Measurements from ENCODE around the gene HOXA1.

The HOXA1 gene

DNA sequence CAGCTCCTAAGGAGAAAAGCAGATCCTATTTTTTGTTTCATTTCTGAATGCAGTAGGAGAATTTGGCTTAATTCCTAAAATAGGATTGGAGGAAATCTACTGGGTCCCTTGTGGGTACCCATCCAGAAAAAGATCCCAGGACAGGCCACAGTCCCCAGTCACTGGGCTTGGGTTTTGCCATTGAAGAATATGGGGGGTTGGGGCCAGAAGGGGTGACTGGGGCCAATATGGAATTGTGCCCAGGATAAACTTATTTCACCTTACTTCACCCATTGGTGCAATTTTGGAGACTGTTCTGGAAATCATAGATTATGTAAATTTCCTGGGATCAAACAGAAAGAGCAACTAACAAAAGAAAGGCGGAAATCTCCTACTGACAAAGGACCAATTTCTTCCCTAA lies 42.7 kb upstream of the HOXA1 start:
- intact Hi-C loops (cut with micrococcal nuclease): no loop called here
- Mint-ChIP-seq H3K27me3 (peaks cover 48% of the 10 kb centered on the region), H3K36me3 (ENCODE audit: low read depth) (no peaks in the 10 kb centered on the region), H3K27ac (no peak overlapping the region), H3K4me1 (ENCODE audit: low read depth) (peaks cover 28% of the 10 kb centered on the region), H3K9me3 (no peaks in the 10 kb centered on the region), H3K4me3 (no peak overlapping the region)

DNA sequence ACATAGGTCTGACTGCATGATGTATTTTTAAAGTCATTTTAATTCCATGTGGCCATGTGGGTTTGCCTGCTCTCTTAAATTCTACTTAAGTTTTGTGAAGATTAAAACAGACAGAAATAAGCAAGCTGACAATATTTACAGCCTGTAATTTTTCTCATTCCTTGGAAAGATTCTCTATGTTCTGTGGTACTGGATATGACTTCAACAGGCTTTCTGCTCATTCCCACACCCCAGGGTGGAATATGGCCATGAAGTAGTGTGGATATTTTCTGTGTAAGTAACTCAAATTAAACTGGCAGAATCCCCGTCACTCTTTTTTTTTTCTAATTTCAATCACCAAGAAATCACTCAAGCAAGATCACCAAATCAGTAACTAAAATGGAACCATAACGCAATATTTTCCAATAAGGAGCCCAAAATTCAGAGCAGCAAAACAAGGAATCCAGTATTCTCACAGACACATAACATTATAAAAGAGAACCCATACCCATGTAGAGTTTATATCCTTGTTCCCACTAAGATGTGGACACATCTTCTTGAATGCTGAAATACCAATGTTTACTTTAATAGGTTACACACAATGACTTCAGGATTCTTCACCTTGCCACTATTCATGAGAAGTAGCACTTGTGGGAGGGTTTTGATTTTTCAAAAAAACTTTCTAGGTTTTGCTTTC lies 42.0 kb upstream of the HOXA1 start:
- no peaks in the 10 kb centered on the region for H3K36me3 Mint-ChIP-seq (ENCODE audit: low read depth)
- H3K27ac Mint-ChIP-seq: no peak overlapping the region
- H3K27me3 Mint-ChIP-seq: peaks cover 47% of the 10 kb centered on the region
- intact Hi-C loops (cut with micrococcal nuclease): no loop called here
- no peak overlapping the region for H3K4me3 Mint-ChIP-seq
- H3K4me1 Mint-ChIP-seq (ENCODE audit: low read depth): peaks cover 28% of the 10 kb centered on the region
- no peaks in the 10 kb centered on the region for H3K9me3 Mint-ChIP-seq

DNA sequence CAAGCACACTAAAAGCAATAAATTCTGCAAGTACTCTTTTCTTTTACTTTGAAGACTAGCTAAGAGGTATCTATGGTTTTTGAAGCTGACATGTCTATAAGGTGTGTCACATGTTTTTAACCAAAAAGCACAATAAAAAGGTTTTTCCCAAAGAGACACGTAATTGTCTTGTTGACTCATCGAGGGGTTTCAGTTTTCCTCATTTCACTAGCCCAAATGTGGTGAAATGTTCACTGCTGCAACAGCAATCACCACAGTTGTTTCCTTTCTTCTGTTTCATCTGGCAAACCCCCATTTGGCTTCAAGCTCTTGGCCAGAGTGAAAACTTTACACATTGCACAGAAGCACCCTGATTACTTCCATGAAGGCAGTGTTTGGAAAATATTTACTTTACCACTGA lies 38.6 kb upstream of the HOXA1 start:
- peaks cover 28% of the 10 kb centered on the region for H3K4me1 Mint-ChIP-seq (ENCODE audit: low read depth)
- no peak overlapping the region for H3K4me3 Mint-ChIP-seq
- intact Hi-C loops (cut with micrococcal nuclease): no loop called here
- no peaks in the 10 kb centered on the region for H3K9me3 Mint-ChIP-seq
- no peak overlapping the region for H3K27ac Mint-ChIP-seq
- peaks cover 35% of the 10 kb centered on the region for H3K27me3 Mint-ChIP-seq
- no peaks in the 10 kb centered on the region for H3K36me3 Mint-ChIP-seq (ENCODE audit: low read depth)

DNA sequence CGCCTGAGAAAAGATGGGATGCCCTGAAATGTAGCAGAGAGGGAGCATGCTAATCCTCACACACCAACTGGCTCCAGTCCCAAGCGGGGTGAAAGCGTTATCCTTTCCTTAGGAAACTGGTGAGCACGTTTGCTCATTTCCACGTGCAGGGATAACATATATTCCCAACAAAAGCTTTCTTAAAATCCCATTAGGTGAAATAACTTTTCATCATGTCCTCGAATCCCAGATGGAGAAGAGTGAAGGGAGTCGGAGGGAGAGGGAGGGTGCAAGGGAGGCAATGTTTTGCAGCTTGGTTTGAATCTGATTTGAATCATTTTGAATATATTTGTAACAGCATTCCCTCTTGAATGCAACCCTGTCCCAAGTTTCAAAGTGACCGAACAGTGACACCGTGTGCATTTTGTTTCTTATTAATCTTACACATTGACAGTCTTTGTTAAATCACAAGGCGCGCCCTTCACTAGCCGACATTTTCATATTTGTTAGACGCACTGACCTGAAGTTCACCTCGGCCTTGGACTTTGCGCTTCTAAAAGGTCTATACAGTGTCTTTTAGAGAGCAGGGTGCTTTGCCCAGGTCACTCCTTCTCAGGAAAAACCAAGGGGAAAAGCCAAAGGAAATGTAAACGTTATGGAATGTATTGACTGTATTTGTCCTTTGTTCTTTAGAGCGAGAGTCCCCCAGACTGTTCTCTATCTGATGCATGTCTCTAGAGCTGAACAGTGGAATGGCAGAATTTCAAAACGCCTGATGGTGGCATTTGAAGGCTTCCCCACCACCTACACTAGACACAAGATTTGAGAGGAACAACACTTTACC lies 37.8 kb upstream of the HOXA1 start:
- Mint-ChIP-seq H3K27me3 (peaks cover 43% of the 10 kb centered on the region), H3K36me3 (ENCODE audit: low read depth) (no peaks in the 10 kb centered on the region)

DNA sequence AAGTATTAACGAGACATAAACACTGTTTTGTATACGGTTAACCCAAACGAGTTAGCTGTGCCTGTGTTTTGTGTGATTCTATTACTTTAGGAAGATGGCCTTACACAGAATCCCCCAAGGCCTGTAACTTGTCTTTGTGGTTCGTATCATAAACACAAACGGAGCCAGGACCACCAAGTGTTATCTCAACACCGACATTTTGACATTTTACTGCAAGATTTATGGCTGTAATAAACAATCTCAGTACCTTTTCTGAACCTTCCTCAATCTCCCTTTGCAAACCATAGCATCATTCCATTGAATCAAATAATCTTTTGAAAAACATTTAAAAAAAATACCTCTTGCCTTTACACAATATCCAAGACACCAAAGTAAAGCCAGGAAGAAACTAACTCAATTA lies 37.2 kb upstream of the HOXA1 start:
- Mint-ChIP-seq H3K9me3 (no peaks in the 10 kb centered on the region), H3K27ac (no peak overlapping the region), H3K36me3 (ENCODE audit: low read depth) (no peaks in the 10 kb centered on the region), H3K27me3 (peaks cover 45% of the 10 kb centered on the region), H3K4me1 (ENCODE audit: low read depth) (peaks cover 28% of the 10 kb centered on the region), H3K4me3 (no peak overlapping the region)
- intact Hi-C loops (cut with micrococcal nuclease): no loop called here

More for the DNA sequence above, 37.8 kb upstream of the HOXA1 start:
- intact Hi-C loops (cut with micrococcal nuclease): no loop called here
- no peaks in the 10 kb centered on the region for H3K9me3 Mint-ChIP-seq
- no peak overlapping the region for H3K27ac Mint-ChIP-seq
- H3K4me1 Mint-ChIP-seq (ENCODE audit: low read depth): peaks cover 28% of the 10 kb centered on the region
- no peak overlapping the region for H3K4me3 Mint-ChIP-seq

DNA sequence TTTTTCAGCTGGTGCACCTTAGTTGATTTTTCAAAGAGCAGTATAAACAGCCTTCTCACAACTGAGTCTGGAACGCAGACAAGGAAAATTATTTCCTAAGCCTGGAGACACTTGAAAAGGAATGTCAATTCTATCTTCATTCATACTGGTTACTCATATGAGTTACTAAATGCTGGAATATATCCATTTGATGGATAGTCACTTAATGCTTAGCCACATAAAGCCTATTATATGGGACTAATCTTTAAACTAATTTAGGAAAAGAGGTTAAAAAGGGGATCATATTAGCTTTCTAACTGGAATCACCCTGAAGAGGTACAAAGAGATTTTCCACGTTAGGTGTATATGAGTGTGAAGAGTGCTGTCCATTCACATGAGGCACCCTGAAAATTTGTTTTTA lies 36.4 kb upstream of the HOXA1 start:
- Mint-ChIP-seq H3K4me3 (no peak overlapping the region), H3K36me3 (ENCODE audit: low read depth) (no peaks in the 10 kb centered on the region), H3K4me1 (ENCODE audit: low read depth) (peaks cover 26% of the 10 kb centered on the region), H3K9me3 (no peaks in the 10 kb centered on the region), H3K27ac (no peak overlapping the region), H3K27me3 (peaks cover 45% of the 10 kb centered on the region)
- intact Hi-C loops (cut with micrococcal nuclease): no loop called here

DNA sequence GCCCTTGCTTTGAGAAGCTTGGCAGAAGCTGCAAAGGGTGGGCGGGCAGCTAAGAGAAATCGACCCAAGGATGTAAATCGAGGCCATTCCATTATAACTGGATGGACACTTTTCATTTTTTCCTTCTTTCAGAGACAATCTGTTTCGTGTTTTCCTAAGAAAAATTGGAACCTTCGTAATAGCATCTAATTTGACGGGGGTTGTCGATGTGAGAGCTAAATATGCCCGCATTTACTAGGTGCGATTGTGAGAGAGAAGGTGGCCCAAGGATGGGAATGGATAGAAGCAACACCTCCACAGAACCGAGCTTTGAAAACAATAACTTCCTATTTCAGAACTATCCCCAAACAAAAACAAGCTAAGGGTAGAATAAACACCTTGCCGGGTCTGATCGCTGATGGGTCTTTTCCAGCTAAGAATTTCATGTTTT lies 35.6 kb upstream of the HOXA1 start:
- Mint-ChIP-seq H3K4me3 (peak overlapping the region; percentile 80), H3K4me1 (ENCODE audit: low read depth) (peaks cover 21% of the 10 kb centered on the region), H3K27ac (peak overlapping the region; percentile 91), H3K36me3 (ENCODE audit: low read depth) (no peaks in the 10 kb centered on the region), H3K9me3 (no peaks in the 10 kb centered on the region), H3K27me3 (peaks cover 42% of the 10 kb centered on the region)
- intact Hi-C loops (cut with micrococcal nuclease): no loop called here

DNA sequence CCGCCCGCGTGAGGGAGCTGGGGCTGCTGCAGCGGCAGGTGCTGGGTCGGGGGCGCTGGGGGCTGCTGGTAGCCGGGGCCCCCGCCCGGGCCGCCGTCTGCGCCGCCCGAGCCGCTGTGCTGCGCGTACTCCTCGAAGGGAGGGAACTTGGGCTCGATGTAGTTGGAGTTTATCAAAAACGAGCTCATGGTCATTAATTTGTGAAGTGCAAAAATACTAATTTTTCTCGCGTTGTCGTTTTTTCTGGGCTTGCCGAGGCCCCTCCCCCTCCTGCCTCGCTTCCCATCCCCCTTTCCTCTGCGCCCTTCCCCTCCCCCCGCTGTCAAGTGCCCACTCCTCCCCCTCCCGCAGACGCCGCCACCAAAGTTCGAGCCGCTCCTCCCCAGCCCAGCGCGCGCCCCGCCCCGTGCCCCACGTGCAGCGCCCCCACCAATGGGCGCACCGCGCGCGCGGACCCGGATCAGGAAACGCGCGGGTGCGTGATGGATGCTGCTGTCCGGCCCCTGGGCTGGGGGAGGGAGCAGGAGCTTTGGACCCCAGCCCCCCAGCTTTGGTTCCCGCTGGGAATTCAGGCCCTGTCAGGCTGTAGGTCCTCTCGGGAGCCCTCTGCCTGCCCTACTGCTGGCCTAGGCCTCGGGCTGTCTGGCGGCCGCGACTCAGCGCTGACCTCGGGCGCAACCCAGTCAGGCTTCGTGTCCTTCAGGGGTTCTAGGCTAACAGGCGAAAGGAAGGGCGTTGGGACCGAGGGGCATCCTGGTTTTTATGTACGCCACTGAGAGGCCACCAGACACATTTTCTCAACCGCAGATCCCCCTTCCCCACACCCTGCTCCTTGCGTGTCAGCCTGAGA lies 35.0 kb upstream of the HOXA1 start, which contains the start of gene HOXA4:
Gene HOXA4, minus strand, starts transcription at position 218 of the 850 bp plus-strand sequence. Its CDS starts 24 bp downstream, at position 194.
- Mint-ChIP-seq H3K27ac (peak within 1 kb of the TSS; percentile 91), H3K27me3 (peaks cover 38% of the 10 kb centered on the region), H3K4me3 (peak within 1 kb of the TSS; percentile 80), H3K9me3 (no peaks in the 10 kb centered on the region), H3K36me3 (ENCODE audit: low read depth) (no peaks in the 10 kb centered on the region), H3K4me1 (ENCODE audit: low read depth) (peaks cover 16% of the 10 kb centered on the region)
- intact Hi-C loops (cut with micrococcal nuclease): loop anchor here (1.0 kb wide), 1 partner anchor 33 kb away; no protein-coding TSS in a partner anchor

DNA sequence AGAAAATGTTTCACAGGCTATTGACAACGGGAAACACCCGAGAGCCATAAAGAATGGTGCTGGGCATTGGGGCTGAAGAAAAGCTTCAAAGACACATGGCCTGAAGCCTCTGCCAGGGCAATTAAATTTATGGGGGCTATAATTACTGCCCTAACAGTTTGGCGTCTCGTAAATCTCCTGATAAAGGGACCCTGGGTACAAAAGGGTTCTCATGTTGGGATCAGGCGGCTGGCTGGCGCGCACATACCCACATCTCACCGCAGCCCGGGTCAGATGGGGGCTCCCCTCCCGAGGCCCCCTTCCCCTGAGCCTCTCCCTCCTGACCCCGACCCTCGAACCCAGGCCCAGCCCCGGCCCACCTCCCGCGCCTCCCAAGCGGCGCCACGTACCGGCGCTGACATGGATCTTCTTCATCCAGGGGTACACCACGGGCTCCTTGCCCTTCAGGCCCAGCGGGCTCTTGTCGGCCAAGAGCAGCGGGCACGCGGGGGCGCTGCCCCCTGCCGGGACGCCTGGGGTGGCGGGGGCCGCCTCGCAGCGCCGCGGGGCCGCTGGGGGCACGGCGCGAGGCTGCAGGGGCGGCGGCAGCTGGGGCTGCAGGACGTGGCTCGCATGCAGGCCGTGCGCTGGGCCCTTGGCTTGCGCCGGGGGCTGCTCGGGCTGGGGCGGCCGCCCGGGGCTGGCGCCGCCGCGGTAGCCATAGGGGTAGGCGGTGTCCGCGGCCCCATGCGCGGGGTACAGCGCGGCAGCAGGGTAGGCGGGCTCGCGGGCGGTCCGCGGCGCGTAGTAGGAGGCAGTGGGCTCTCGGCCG lies 34.1 kb upstream of the HOXA1 start:
- no peaks in the 10 kb centered on the region for H3K36me3 Mint-ChIP-seq (ENCODE audit: low read depth)
- no peaks in the 10 kb centered on the region for H3K9me3 Mint-ChIP-seq
- peak overlapping the region; percentile 91 for H3K27ac Mint-ChIP-seq
- peak overlapping the region; percentile 80 for H3K4me3 Mint-ChIP-seq
- H3K4me1 Mint-ChIP-seq (ENCODE audit: low read depth): peaks cover 12% of the 10 kb centered on the region
- intact Hi-C loops (cut with micrococcal nuclease): loop anchor here (1.0 kb wide), 1 partner anchor 33 kb away; no protein-coding TSS in a partner anchor
- peaks cover 39% of the 10 kb centered on the region for H3K27me3 Mint-ChIP-seq

DNA sequence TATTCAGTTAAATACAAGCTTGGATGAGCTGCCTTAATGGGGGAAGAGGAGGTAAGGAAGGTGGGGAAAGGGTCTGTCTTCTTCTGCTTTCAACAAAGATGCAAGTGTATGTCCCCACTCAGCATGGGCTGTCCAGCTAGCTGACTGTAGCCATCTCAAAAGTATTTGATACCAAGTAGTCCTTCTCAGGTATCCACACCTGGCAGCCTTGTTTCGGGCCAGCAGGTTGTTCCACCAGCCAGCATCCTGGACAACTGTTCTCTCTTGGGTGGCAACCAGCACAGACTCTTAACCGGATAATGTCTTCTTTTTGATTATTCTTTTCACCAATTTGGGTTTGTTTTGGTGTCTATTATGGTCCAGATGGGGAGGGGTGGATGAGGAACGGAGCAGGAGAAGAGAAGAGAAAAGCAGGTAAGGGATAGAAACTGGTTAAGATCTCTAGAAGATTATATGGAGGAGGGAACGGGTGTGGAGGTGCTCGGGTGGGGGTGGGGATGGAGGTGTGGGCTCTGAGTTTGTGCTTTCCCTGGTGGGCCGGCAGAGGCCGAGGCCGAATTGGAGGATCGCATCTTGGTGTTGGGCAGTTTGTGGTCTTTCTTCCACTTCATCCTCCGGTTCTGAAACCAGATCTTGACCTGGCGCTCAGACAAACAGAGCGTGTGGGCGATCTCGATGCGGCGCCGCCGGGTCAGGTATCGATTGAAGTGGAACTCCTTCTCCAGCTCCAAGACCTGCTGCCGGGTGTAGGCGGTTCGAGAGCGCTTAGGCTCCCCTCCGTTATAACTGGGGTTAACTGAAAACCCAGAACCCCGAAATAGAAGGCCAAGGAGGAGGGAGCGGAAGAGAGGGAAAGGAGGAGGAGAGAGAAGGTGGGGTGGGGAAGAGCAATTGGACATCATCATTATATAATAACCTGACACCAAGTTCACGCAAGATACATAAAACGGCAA lies 33.3 kb upstream of the HOXA1 start:
- peaks cover 3% of the 10 kb centered on the region for H3K4me1 Mint-ChIP-seq (ENCODE audit: low read depth)
- no peak overlapping the region for H3K4me3 Mint-ChIP-seq
- H3K27ac Mint-ChIP-seq: no peak overlapping the region
- peaks cover 40% of the 10 kb centered on the region for H3K27me3 Mint-ChIP-seq
- H3K36me3 Mint-ChIP-seq (ENCODE audit: low read depth): no peaks in the 10 kb centered on the region
- H3K9me3 Mint-ChIP-seq: no peaks in the 10 kb centered on the region
- intact Hi-C loops (cut with micrococcal nuclease): no loop called here

DNA sequence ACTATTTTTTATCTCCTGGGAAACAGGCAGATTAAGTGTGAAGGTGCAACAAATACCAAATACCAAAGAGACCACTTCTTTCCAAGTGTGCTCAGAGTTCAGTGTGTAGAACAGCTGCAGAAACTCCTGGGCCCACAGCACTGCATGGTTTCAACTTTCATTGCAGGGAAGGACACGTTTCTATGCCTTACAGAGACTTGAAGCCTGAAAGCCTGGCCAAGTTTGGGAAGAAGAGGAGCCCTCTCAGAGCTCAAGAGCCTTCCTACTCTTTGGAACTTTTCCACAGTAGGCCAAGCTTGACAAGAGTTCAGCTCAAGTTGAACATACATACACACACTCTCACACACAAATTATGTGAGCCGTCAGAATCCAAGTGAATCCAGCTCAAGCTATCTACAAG lies 32.2 kb upstream of the HOXA1 start:
- peaks cover 37% of the 10 kb centered on the region for H3K27me3 Mint-ChIP-seq
- no peak overlapping the region for H3K27ac Mint-ChIP-seq
- H3K4me3 Mint-ChIP-seq: no peak overlapping the region
- no peaks in the 10 kb centered on the region for H3K4me1 Mint-ChIP-seq (ENCODE audit: low read depth)
- no peaks in the 10 kb centered on the region for H3K36me3 Mint-ChIP-seq (ENCODE audit: low read depth)
- intact Hi-C loops (cut with micrococcal nuclease): no loop called here
- no peaks in the 10 kb centered on the region for H3K9me3 Mint-ChIP-seq

DNA sequence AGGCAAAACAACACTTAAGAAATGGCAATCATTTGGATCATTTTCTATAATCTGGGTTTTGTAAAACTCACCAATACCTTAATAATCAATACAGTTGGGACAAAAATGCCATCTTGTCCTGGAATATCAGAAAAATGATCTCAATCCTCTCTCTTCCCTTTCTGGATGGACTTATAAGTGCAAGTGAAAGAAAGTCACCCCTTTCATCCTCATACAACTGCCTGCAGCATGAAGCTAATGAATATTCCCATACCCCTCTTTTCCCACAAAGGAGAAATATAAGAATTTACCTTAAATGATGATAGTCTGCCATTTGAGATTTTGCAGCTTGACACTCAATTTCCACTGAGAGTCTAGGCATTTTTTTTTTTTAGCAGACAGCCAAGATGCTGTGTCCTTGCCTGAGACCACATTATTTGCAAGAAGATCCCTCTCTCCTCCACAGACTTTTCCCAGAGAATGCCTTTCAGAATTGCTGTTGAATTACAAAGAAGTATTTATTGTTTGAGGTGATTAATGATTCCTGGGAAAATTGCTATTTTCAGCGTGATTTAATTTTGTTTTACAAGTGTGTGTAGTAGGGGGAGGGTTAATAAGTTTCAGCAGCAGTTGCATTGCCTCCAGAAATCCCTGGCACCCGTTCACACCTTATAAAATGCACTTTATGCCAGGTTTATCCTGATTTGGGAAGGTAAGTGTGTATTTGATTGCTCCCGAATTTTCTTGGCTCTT lies 31.0 kb upstream of the HOXA1 start:
- intact Hi-C loops (cut with micrococcal nuclease): no loop called here
- Mint-ChIP-seq H3K9me3 (no peaks in the 10 kb centered on the region), H3K4me1 (ENCODE audit: low read depth) (no peaks in the 10 kb centered on the region), H3K36me3 (ENCODE audit: low read depth) (no peaks in the 10 kb centered on the region), H3K27ac (no peak overlapping the region), H3K4me3 (no peak overlapping the region), H3K27me3 (peaks cover 37% of the 10 kb centered on the region)
